GM18870 (cell line): ENCODE results near the gene SEMA6A.

Source experiments
- ATAC-seq: cut with Tn5 transposase; IDR thresholded peaks from one replicate; pipeline ENCODE4 v1.9.1; 2021; ENCODE audit warnings: moderate library complexity; ENCODE audit not compliant: unreplicated experiment

Gene SEMA6A

DNA sequence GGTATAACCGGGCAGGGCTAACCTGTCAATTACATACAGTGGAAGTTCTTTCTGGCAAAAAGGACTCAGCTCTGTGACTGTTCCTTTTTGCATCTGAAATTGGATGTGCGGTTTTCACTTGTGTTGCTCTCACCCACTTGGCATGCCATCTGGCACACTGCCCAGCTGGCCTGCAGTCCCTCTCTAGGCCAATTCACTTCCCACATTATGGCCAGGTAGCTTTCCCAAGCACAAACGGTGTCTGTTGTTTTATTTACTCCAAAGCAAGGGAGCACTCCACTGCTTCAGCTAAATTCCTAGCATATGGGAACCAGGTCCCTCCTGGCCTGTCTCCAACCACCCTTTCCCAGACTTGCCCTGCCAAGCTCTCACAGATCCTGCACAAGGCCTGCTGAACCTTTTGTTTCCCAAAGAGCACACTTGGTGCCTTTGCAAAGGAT, 132.5 kb downstream of the SEMA6A start:
- no peak for ATAC-seq

DNA sequence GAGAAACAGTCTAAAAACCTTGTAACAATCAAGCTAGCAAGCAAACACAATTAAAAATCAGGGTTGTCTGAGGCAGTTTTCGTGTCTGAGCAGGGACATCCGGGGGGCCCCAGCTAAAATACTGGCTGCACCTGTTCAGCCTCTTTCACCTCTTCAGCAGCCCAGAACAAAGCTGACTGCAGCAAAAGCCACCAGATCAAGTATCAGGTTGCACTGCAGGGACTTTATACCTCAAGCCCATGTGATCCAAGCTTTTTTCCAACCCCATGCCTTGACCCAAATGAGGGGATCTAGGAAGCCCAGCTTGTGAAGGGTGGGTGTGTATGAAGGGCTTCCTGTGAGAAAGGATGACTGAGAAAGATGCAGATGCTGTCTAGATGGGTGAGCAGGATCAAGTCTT, 133.4 kb downstream of the SEMA6A start:
- no peak for ATAC-seq

DNA sequence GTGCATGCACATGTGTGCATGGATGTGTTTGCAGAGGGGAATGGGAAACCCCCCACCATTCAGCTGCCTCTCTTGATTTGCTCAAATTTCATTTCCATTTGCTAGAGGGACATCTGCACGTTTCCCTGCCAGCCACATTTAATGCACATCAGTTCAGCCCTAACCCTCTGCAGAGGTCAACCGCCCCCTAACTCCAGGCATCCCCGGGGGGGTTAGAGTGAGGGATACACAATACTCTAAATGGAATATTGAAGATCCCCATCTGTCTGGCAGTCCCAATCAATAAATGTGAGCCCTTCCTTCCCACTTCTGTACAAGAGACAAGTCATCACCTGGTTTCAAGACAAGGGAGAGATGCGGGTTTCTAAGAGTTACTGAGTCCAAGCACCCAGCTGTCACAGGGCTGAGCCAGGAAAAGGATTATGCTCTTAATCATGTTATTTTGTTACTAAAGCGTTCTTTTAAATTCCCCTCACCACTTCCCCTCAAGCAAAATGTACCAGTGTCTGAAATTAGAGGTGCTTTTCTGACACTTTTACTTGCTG, 134.1 kb downstream of the SEMA6A start:
- ATAC-seq, result no peak

DNA sequence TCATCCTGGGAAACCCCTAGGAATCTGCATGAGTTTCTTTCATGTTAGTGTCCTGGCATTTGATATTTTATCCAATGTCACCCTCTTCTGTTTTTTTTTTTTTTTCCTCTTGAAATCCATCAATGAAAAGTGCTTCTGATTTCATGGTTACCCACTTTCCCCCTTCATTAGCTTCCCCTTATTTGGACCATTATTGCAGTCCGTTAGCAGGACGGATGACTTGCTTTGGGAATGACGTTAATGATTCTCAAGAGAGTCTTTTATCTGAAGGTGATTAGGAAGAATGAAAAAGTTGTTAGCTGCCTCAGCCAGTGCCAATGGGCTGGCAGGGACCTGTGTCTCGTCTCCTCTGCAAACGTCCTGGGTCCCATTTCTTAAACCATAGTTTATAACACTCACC, 134.7 kb downstream of the SEMA6A start:
- no peak for ATAC-seq

DNA sequence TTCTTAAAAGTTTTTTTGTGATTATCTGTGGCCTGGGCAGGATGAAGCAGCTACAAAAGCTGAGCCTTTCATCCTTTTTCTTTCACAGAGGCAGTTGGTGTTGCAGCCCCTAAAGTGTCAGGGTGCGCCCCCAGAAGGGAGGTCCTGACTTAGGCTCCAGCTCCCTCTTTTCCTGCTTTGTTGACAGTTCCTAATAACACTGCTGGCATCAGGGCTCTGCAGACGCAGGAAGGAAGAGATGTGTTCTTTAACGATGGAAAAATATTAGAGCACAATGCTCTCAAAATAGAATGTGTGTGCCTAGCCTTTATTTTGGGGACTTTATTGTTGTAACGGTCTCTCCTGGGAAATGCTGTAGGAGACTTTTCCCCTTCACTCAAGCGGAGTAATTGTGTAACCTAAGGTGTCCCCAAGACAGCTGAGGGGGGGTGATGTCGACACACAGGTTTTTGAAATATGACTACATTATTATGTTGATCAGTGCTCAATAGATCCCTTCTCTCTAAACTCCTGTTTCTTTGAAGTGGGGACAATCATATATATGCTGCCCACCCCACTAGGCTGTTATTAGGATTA, 135.6 kb downstream of the SEMA6A start:
- no peak for ATAC-seq

DNA sequence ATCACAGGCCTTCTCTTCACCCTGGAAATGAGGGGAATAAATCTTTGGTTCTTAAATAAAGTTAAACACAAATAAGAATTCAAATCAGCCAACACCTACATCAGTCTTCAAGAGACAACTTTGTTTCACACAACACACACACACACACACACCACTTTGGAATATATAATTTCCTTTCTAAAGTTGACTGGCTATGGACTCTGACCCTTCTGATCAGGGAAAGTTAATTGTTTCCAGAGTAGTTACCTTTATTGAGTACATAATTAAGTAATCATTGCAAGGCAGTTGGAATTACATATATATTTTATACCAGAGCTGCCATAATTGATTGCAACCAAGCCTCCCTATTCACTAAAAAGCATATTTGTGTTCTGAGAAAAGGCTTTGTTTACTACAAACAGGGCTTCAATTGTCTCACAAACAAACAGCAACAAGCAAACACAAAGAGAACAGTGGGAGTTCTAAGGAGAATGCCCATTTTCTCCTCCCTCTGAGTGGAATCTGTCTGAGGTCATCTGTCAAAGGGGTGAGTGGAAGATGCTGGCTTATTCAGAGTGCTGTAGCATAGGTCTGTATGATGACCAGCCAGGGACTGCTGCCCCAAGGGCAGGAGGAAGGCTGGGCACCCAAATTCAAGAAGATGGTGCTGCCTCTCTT, 136.6 kb downstream of the SEMA6A start:
- ATAC-seq, result no peak

DNA sequence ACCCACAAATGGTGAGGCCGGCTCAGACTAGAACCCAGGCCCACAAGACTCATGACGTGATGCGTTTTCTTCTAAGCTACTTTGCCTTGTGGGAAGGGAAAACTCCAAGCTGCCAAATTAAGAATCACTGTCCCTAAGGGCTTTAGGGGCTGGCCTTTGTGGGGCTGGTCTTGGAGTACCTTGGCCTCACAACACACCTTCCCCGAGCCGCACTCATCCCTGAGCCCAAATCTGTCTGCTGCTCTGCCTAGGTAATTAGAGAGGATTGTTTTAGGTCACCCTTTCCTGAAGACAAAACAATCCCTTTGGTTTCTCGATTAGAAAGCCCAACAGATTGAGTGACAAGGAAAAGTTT, 137.3 kb downstream of the SEMA6A start:
- no peak for ATAC-seq

DNA sequence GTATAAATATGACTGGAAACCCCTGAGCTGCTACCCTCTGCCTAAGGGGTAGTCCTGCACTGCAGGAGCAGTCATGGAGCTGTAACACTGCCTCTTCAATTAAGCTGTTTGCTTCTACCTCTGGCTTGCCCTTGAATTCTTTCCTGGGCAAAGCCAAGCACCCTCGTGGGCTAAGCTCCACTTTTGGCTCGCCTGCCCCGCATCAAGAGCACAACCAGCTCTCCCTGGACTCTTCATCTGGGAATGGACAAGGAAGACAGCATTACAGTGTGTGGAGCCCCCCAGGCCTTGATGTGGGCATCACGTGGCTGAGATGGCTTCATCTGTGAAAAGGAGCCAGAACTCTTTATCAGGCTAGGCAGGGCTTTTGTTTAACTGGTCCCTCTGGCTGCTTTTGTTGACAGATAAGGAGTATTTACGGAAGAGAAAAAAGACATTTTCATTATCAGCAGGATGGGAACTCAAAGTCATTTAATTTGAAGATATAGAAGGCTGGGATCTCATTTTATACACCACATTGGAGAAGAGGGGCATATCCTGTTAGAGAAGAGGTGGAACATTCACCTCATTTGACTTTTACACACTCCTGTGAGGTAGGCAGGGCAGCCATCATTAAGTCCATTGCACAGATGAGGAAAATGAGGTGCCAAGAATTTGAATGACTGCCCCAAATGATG, 137.8 kb downstream of the SEMA6A start:
- no peak for ATAC-seq

DNA sequence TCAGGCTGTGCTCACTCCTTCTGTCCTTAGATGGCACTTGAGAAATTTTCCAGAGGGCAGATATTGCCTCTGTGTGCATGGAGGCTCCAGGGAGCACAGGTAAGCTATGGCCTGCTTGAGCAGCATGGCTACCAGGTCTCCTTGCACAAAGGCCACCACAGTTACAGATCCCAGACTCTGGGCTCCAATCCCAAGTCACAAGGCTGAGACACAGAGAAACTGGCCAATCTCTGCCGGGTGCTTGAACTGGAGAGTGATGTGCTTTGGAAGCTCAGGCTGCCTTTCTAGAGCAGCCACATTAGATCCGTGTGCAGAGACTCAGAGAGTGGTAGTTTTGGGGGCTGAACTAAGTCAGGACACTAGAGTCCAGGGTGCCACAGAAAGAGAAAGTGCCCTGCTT, 145.7 kb downstream of the SEMA6A start:
- no peak for ATAC-seq

DNA sequence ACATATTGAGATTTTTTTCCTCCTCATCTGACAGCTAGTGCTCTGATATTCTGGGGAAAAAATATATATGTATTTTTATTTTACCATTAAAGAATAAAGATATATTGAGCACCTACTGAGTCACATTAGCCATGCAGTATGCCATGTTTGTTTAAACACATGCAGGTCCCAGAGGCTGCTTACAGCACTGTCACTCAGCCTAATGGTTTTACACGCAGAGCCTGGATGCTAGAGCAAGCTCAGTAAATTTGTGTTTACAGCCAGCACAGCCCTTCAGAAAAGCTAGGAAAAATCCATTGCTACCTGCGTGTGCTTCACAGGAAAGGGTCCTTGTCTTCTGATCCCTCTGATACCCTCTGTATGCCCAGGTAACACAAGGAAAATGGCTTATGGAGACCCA, 146.2 kb downstream of the SEMA6A start:
- ATAC-seq, result no peak

DNA sequence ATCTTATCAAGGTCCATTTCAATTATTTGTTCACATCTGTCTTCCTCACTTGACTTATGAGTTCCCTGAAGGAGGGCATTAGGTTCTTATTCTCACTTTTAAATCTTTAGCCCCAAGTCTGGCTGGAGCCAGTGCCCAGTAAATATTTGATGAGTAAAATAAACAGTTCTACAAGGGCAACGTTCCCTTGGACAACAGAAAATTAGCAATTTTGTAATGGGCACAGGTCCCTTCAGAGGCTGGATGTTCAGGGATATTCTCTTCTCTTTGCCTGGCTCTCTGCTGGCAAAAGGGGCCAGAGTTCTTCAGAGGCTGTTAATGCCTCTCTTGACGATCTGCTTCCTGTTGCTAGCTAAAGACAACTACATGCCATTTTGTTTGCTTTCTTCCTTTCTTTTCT, 149.7 kb downstream of the SEMA6A start:
- ATAC-seq, result no peak

DNA sequence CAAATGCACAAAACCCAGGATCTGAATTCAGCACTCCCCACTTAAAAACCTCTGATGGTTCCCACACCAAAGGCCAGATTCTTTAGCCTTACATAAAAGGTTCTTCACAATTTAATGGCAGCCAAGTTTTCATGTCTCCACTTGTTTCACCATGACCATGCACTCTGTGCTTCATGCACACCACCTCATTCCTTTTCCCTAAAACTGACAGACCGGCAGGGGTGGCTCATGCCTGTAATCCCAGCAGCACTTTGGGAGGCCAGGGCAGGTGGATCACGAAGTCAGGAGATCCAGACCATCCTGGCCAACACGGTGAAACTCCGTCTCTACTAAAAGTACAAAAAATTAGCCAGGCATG, 150.4 kb downstream of the SEMA6A start:
- no peak for ATAC-seq

DNA sequence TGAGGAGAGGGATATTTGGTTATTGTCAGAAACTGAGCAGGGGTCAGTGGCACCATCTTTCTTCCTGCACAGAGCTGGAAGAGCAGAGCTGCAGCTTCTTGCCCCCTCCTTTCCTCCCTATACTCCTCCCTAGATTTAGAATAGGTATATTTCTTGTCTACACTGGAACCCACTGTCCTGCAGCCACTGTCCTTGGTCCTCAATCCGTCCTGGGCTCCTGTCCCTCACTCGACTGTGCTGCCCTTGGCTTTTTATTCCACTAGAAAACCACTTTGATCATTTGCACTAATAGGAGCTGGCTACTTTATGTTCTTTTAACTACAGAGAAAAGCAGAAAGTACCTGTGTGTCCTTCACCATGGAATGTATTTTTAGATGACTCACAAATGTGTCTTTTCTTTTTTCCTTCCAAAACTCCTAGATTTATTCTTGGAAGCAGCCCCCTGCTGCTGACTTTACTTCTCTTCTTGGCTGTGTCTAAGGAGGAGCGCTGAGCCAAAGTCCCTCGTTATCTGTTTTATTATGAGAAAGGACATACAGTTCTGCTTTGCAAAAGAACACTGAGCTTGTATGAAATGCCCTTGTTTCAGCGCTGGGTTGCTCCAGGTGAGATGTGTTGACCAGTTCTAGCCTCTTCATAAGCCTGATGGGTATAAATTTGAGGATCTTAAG, 150.9 kb downstream of the SEMA6A start:
- no peak for ATAC-seq

DNA sequence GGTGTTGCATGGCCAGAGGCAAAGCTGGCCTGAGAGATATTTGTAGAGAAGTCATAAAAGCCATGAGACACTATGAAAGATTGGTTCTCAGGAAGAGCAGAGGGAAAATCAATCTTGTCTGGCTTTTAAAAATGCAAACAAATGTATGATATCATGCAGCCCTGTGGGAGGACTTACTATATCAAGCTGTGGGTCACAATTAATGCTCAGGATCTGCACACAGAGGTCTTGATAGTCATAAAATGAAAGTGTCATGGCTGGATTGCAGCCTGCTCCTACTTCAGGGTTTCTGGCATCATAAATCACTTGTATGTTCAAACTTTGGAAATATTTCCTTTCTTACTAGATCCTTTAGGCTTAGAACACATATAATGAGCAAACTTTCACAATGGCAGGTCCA, 151.5 kb downstream of the SEMA6A start:
- ATAC-seq, result no peak

DNA sequence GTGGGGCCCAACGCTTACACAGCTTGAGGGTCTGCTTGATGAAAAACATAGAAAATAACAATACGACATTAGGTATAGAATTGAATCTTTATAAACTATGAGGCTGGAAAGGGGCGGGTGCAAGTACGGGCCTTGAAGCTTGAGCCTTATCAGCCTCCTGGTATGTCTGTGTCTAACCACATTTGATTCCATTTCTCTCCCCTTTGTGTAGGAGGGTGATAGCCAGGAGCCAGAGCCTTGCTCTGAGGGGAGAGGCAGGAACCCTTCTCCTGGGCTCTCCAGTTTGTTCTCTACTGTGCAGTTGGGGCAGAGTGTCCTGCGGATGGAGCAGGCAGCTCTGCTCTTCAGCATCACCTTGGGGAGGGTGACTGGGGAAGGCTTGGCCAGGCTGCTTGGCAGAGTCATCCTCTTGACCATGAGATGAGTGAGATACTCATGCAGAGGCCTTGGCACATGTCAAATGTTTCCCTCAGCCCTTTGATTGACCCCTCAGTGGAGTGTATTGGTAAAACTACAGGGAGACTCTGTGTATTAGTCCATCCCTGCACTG, 153.5 kb downstream of the SEMA6A start:
- ATAC-seq, result no peak

DNA sequence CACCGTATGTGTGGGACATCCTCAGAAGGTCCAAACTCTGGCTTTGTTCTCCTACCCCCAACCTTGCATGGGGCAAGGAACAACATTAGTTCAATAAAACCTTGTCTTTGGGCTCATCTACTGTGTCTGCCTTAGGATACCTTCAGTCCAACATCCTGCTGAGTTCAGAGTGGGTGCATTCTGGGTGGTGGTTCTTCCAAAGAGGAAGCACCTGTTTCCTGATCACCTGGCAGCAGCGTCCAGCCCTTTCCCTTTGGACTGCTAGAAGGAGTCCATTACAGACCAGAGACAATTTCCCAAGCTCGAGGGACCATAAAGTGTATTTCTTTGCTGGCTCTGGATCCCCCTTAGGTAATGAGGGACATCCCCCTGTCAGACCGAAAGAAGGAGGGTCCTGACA, 154.1 kb downstream of the SEMA6A start:
- ATAC-seq, result no peak

DNA sequence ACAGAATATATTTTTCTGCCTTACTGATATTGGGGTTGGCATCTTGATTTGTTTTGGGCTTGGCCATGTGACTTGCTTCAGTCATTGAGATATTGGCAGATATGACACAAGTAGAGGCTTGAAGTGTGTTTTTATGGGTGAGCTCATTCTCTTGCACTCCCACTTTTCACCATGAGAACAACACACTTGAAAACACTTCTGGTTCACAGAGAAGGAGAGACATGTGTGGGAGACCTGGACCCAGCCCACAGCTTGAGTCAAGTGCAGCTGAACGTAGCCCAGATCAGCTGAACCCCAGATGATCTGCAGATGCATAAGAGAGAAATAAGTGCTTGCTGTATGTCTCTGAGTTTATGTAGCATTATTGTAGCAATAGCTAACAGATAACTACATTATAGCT, 155.4 kb downstream of the SEMA6A start:
- no peak for ATAC-seq

DNA sequence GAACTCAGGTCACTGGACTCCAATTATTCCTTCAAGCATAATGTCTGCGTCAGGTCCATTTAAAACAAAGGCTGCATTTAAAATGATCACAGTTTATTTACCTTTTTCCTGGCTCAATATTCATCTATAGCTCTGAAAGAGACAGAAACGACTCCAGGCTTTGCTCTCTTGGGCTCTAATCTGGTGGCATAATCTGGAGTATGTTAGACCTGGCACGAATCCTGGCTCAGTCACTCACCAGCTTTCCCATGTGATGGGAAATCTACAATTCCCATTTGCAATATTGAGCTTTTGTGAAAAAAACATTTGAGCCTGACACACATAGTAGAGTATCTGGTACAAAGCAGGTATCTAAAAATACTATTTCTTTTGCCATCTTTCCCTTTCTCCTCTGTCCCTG, 155.8 kb downstream of the SEMA6A start:
- ATAC-seq, result no peak

DNA sequence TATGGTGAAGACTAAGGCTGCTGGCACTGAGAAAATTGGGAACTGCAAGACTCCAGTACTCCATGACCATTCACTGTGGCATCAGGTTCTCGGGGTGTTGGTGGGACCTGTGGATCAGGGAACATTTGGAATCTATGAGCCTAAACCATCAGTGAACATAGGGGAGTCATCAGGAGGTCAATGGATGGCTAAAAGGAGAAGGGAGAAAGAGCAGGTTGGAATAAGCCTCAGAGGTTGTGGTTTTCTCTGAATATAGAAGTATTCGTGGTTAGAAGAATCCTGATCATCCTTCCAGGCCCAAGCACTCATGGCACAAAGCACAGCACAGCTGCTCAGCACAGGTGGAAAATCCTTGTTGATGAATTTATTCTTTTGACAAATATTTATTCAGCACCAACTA, 156.6 kb downstream of the SEMA6A start:
- ATAC-seq, result no peak

DNA sequence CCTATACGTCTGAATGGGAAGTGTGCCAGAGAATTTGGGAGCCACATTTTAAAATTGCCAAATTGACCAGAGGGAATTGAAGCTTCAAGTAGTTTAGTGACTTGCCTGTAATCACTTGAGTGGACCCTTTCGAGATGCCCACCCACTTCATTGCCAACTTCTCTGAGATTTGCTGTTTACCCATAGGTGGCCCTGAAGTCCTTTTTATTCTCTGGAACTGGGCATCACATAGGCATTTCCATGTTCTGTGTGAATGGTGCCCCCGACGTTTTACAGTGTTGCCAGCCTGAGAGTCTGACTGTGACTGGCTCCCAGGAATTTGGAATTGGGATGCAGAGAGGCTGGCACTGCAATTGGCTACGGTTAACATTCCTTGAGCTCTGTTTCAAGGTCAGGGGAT, 158.6 kb downstream of the SEMA6A start:
- no peak for ATAC-seq

DNA sequence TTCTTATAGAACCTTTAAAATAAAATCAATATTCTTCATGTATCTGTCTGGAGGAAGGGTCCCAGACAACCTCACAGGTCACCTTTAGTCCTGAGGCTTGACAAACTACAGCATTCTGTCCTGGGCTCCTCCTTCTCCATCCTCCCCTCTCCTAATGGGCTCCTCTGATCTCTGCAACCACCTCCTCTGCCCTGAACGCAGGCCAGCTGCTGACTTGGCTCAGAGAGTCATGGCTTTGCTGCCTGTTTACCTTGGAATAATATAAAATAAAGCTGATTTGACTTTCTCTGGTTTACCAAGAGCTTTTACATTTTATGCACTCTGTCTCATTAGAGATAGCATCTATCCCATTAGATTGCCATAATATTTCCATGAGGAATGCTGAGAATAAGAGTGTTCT, 159.4 kb downstream of the SEMA6A start:
- ATAC-seq, result no peak
